Left cardiac atrium (tissue), 4 donors: ENCODE results near the gene ABHD2. TPM values are rescaled to one million over a fixed set of nuclear protein-coding genes. Genes with fewer than 3 reads are reported as not detected.
"Not testable (repeated sequence)": the region's sequence is repeated elsewhere in the genome, so short reads cannot be mapped to it uniquely, and the experiment has no call there.

ENCODE experiments used
- ATAC-seq, 2 donors: fragments of 200-7000 bp; cut with Tn5 transposase; one replicate each; pipeline ENCODE4 v1.9.1; 2020; ENCODE audit warnings: mild to moderate bottlenecking in 2 of 2, moderate library complexity in 2 of 2
- DNase-seq: peaks from one replicate; pipeline ENCODE4 v3.0.0-alpha.2; 2020
- intact Hi-C, 2 donors: fragments of 100-400 bp; cut with DNase I; formaldehyde crosslinking; loops; one replicate each; pipeline versions ENCODE4 v1.14.1 to v1.15.1; 2022 to 2023
- total RNA-seq, 2 donors: library from RNA; stranded (reverse); fragmentation: NEBNext Ultra II Directional; extraction: Animal tissue kit (Norgen Biotek cat#: 25700); gene quantifications; one replicate each; pipeline ENCODE4 v1.2.1, GENCODE V29; 2021
- donor health status: DM: no; HTN: yes; CAD: no.
- donor health status: DM: no; HTN: yes; CAD: no; lungs with severe emphysema.
- donor health status: DM: yes; HTN: yes; CAD: no.
- donor health status: Dilated cardiomyopathy.

ABHD2 gene
- total RNA-seq, 2 donors from 2014 or later: 91.6 to 208 TPM

DNA sequence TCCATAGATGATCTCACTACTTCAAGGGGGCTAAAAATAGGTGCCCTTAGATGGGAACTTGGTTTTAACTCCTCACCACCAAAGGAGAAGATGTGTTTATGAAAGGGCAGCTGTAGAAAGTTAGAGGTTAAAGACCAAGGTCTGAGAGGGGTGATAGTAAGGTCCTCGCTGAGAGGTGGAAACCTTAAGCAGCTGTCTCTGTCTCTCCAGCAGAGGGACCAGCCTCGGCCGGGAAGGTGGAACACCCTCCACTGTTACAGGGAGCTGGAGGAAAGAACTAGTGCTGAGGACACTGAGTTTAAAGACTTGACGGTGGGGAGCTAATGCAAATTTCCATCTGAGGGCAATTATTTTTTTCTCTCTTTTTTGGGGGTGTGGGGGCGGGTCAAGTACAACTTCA lies 142.0 kb downstream of the ABHD2 start:
- ATAC-seq (no peak), DNase-seq (no peak)
- intact Hi-C loops: no loop called here

GRCh38 chr15:89231832-89232231 lies 143.6 kb downstream of the ABHD2 start:
- ATAC-seq (no peak), DNase-seq (no peak)
- intact Hi-C loops: no loop called here

DNA sequence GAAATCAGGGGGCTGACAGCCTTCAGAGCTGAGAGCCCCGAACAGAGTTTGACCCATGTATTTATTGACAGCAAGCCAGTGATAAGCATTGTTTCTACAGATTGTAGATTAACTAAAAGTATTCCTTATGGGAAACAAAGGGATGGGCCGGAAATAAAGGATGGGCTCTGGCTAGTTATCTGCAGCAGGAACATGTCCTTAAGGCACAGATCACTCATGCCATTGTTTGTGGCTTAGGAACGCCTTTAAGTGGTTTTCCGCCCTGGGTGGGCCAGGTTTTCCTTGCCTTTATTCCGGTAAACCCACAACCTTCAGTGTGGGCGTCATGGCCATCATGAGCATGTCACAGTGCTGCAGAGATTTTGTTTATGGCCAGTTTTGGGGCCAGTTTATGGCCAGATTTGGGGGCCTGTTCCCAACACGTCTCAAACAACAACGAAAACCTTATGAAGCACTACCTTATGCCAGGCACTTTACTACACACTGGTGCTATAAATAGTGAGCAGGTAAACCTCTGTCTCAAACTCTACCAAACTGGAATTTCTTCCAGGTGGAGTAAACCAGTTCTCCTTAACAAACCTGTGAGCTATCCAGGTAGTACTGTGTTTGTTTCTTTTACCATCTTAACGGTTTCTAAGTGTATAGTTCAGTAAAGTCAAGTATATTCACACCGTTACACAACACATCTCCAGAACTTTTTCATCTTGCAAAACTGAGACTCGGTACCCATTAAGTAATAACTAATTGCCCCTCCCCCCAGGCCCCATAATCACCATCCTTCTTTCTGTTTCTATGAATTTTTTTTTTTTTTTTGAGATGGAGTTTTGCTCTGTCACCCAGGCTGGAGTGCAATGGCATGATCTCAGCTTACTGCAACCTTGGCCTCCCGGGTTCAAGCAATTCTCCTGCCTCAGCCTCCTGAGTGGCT lies 151.9 kb downstream of the ABHD2 start:
- ATAC-seq, intact Hi-C loops, DNase-seq: not testable (repeated sequence)

- intact Hi-C loops: no loop called here
Measured at GRCh38 chr15:89243046-89243690, 154.9 kb downstream of the ABHD2 start.

GRCh38 chr15:89243691-89244573 lies 155.7 kb downstream of the ABHD2 start, which contains the start of gene FANCI:
TSS of gene FANCI (plus strand) at chr15:89243979. CDS start at chr15:89247648, 3,669 bp downstream.
- ATAC-seq (peak; percentile 100), DNase-seq (peak; percentile 97)
- intact Hi-C loops: no loop called here

More at GRCh38 chr15:89243046-89243690, 154.9 kb downstream of the ABHD2 start:
- DNase-seq (no peak), ATAC-seq (peak; percentile 34 to 50)

- no peak for DNase-seq
- intact Hi-C loops: no loop called here
- no peak for ATAC-seq
Measured at GRCh38 chr15:89244574-89244903, 156.3 kb downstream of the ABHD2 start.

GRCh38 chr15:89247446-89247845 lies 159.2 kb downstream of the ABHD2 start:
- DNase-seq (no peak), ATAC-seq (no peak)
- intact Hi-C loops: no loop called here

DNA sequence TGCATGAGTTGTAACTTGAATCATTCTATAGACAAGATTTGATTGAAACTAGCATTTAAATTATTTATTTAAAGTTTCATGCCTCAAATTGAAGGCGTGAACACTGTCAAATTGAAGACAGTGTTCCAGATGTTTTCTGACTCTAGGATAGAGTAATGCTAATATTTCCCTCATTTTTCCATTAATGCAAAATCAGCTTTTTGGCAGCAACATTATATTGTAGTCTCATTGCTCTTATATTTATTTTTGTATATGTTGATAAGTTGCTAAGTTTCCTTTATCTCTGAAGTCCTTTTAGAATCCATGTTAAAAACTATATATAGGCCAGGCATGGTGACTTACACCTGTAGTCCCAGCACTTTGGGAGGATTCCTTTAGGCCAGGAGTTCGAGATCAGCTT lies 160.3 kb downstream of the ABHD2 start:
- intact Hi-C loops: no loop called here
- ATAC-seq: no peak

GRCh38 chr15:89250142-89250541 lies 161.9 kb downstream of the ABHD2 start:
- DNase-seq, ATAC-seq, intact Hi-C loops: not testable (repeated sequence)

More for the DNA sequence above, 160.3 kb downstream of the ABHD2 start:
- no peak for DNase-seq

Other genes starting within 250 kb of the ABHD2 start
- 1 to 10 TPM; 3.3 to 7.2 TPM for gene HAPLN3, start 192.9 kb upstream of the ABHD2 start, total RNA-seq
- gene MFGE8, start 175.1 kb upstream of the ABHD2 start, total RNA-seq: 100 to 1,000 TPM; 250 to 412 TPM
- gene RLBP1, start 133.1 kb downstream of the ABHD2 start, total RNA-seq: not detected
- 1 to 10 TPM; 4.8 TPM for gene FANCI, start 155.5 kb downstream of the ABHD2 start, total RNA-seq
- gene POLG, start 246.4 kb downstream of the ABHD2 start, total RNA-seq: 10 to 100 TPM; 35.3 to 39.3 TPM